GM12878 (cell line): ENCODE data around the gene PHF2. TPM values are rescaled to one million over a fixed set of nuclear protein-coding genes. Genes with fewer than 3 reads are reported as not detected.

Experiments
- ATAC-seq: fragments of 200-7000 bp; cut with Tn5 transposase; 3 replicates; pipeline ENCODE4 v1.9.1; 2020; ENCODE audit warnings: mild to moderate bottlenecking, moderate library complexity
- BruUV-seq: library from RNA; stranded (reverse); fragments of 400-500 nt; replicated peaks from 2 replicates; lab custom pipeline; 2021; lab: Mats Ljungman, UMichigan
- CTCF ChIA-PET: fragments of 300-600 bp; sonication (Branson Sonifier 250); formaldehyde crosslinking; extraction: SDS; loops from one replicate; lab custom pipeline; 2021; ENCODE audit warnings: inconsistent platforms; lab: Yijun Ruan, JAX
- POLR2A ChIA-PET: fragments of 350-600 bp; formaldehyde crosslinking; extraction: SDS; loops from one replicate; lab custom pipeline; 2021; ENCODE audit warnings: inconsistent platforms; lab: Charles Lee
- RAD21 ChIA-PET: fragments of 300-600 bp; sonication (Branson Sonifier 250); formaldehyde crosslinking; loops from one replicate; lab custom pipeline; 2023; ENCODE audit warnings: antibody characterized with exemption; ENCODE audit not compliant: unreplicated experiment; lab: Charles Lee
- SMC1A ChIA-PET: fragments of 300-600 bp; sonication (Branson Sonifier 250); formaldehyde crosslinking; loops from one replicate; lab custom pipeline; 2023; ENCODE audit not compliant: unreplicated experiment, uncharacterized antibody; lab: Charles Lee
- DNase-seq: peaks from one replicate; pipeline ENCODE4 v3.0.0-alpha.2; 2011; ENCODE audit warnings: low read depth, low spot score
- FAIRE-seq: peaks from 3 replicates; lab custom pipeline; 2011; peaks lifted over from hg19 to GRCh38; lab: Jason Lieb, UNC
- H2AFZ ChIP-seq: 2 replicates; pipeline ENCODE4 v1.6.0; 2011; ENCODE audit warnings: low read depth, low read length, control low read depth; ENCODE audit not compliant: control insufficient read depth
- H3K27ac ChIP-seq: 2 replicates; pipeline ENCODE4 v1.5.1; 2011; ENCODE audit warnings: control low read depth; ENCODE audit not compliant: control insufficient read depth, insufficient read depth
- H3K27me3 ChIP-seq, 2 experiments: replicated peaks in 1 of 2; 2 replicates each; pipeline versions ENCODE4 v1.6.0 to v1.6.1; 2011; ENCODE audit warnings: low read length in 1 of 2; ENCODE audit not compliant: control insufficient read depth in 2 of 2, insufficient read depth in 2 of 2
- H3K36me3 ChIP-seq, 2 experiments: 2 replicates each; pipeline ENCODE4 v1.5.1; 2011; ENCODE audit warnings: low read length in 1 of 2; ENCODE audit not compliant: control insufficient read depth in 2 of 2, insufficient read depth in 2 of 2
- H3K4me1 ChIP-seq: 2 replicates; pipeline ENCODE4 v1.6.1; 2011; ENCODE audit warnings: mild to moderate bottlenecking, low read length, moderate library complexity, mixed read lengths; ENCODE audit not compliant: control insufficient read depth, insufficient read depth
- H3K4me2 ChIP-seq: 2 replicates; pipeline ENCODE4 v1.6.0; 2011; ENCODE audit warnings: control low read depth; ENCODE audit not compliant: control insufficient read depth, insufficient read depth
- H3K4me3 ChIP-seq: fragments of 200-600 bp; sonication (generic); 2 replicates; pipeline ENCODE4 v1.5.1; 2016
- H3K79me2 ChIP-seq: 2 replicates; pipeline ENCODE4 v1.6.0; 2011; ENCODE audit warnings: low read length; ENCODE audit not compliant: control insufficient read depth, insufficient read depth
- H3K9ac ChIP-seq: 2 replicates; pipeline ENCODE4 v1.8.0; 2011; ENCODE audit warnings: low read length, control low read depth, mixed read lengths; ENCODE audit not compliant: control insufficient read depth, insufficient read depth
- H3K9me3 ChIP-seq: replicated peaks from 3 replicates; pipeline ENCODE4 v1.5.1; 2011; ENCODE audit warnings: mild to moderate bottlenecking, low read length; ENCODE audit not compliant: control insufficient read depth, insufficient read depth
- H4K20me1 ChIP-seq: 2 replicates; pipeline ENCODE4 v1.6.0; 2011; ENCODE audit not compliant: control insufficient read depth, insufficient read depth
- ATF7 ChIP-seq: fragments of 450-650 bp; IDR thresholded peaks from 2 replicates; pipeline ENCODE4 v1.6.1; 2016; ENCODE audit warnings: low read depth, mild to moderate bottlenecking
- BACH1 ChIP-seq: fragments of 450-650 bp; IDR thresholded peaks from 2 replicates; pipeline ENCODE4 v1.6.1; 2017; ENCODE audit warnings: mild to moderate bottlenecking, borderline replicate concordance
- FOS ChIP-seq: IDR thresholded peaks from 3 replicates; pipeline ENCODE4 v1.6.1; 2011; ENCODE audit warnings: borderline replicate concordance; ENCODE audit not compliant: insufficient read length; ENCODE audit errors: extremely low read depth
- HDAC2 ChIP-seq: fragments of 200-600 bp; sonication (generic); IDR thresholded peaks from 2 replicates; pipeline ENCODE4 v1.6.1; 2017
- MXI1 ChIP-seq: fragments of 150-350 bp; IDR thresholded peaks from 2 replicates; pipeline ENCODE4 v1.6.1; 2011; ENCODE audit warnings: low read depth, mild to moderate bottlenecking, inconsistent platforms, low read length, improper control_type of control experiment
- NRF1 ChIP-seq: conservative IDR thresholded peaks from 2 replicates; pipeline ENCODE4 v1.6.1; 2011; ENCODE audit warnings: mild to moderate bottlenecking, low read depth, low read length, improper control_type of control experiment
- TCF7 ChIP-seq: IDR thresholded peaks from 2 replicates; pipeline ENCODE4 v1.6.1; 2014; ENCODE audit warnings: antibody characterized with exemption, borderline replicate concordance
- WGBS: methylation state at CpG from one replicate; pipeline ENCODE4 v1.1.6; 2016; ENCODE audit warnings: low lambda C conversion rate; ENCODE audit not compliant: insufficient replicate concordance, insufficient coverage; ENCODE audit errors: missing lambda C conversion rate; 5-methylcytosine and 5-hydroxymethylcytosine counted together
- in situ Hi-C: fragments of 300-500 bp; cut with MboI; formaldehyde crosslinking; loops from 9 replicates; pipeline ENCODE4 v1.14.3; 2018; ENCODE audit warnings: mixed read lengths
- intact Hi-C: fragments of 100-400 bp; cut with micrococcal nuclease; formaldehyde crosslinking; loops from one replicate; pipeline ENCODE4 v1.14.2; 2022; ENCODE audit not compliant: unreplicated experiment
- polyA plus RNA-seq, 11 experiments: library from polyadenylated mRNA; depleted of rRNA in 4 of 11; unstranded in 6 of 11; stranded (reverse) in 5 of 11; fragments of >200 nt; fragmentation: Nextera tagmentation in 4 of 11; fragmentation: Illumina TruSeq in 1 of 11; extraction: Ambion mirVana in 4 of 11; extraction: Trizol in 1 of 11; gene quantifications; 1 replicate in 1 of 11; 2 replicates in 10 of 11; pipeline versions ENCODE4 v1.2.1 to v1.2.3, GENCODE V29; 2011 to 2016; ENCODE audit warnings: inconsistent platforms in 2 of 11, missing spikeins in 2 of 11, low read depth in 1 of 11
- total RNA-seq, 4 experiments: library from RNA; depleted of rRNA in 3 of 4; stranded (reverse); fragments of >200 nt in 3 of 4; fragmentation: Illumina TruSeq in 1 of 4; extraction: Trizol in 1 of 4; gene quantifications; 2 replicates each; pipeline versions ENCODE4 v1.2.1 to v1.2.3, GENCODE V29; 2013 to 2021

The PHF2 gene
- total and polyA plus RNA-seq, 10 of the 15 experiments (the other 5 are each of a cell fraction or from before 2014, with no cell fraction given) = 0.34 to 13.3 (median 5.5) TPM

GRCh38 chr9:93662952-93663572 lies 86.7 kb downstream of the PHF2 start:
- SMC1A ChIA-PET = no interaction called here
- H3K9ac ChIP-seq = no peak overlapping the region
- no peak overlapping the region for H3K27ac ChIP-seq
- H3K79me2 ChIP-seq = no peaks in the 10 kb centered on the region
- TF ChIP-seq BACH1 (no peak), HDAC2 (no peak), NRF1 (no peak), MXI1 (no peak), TCF7 (no peak), FOS (no peak)
- ATAC-seq (no peak), FAIRE-seq (no peak), DNase-seq (no peak)
- CTCF ChIA-PET = no interaction called here
- no peak overlapping the region for H3K4me2 ChIP-seq
- BruUV-seq = no TSS peak
- RAD21 ChIA-PET = no interaction called here
- H3K4me1 ChIP-seq = no peaks in the 10 kb centered on the region
- peaks cover 0 to 2% of the 10 kb centered on the region in 2 experiments; a peak in 2 of 4 replicates for H3K36me3 ChIP-seq
- intact Hi-C loops (no loop called here), in situ Hi-C loops (no loop called here)
- no peaks in the 10 kb centered on the region for H4K20me1 ChIP-seq
- WGBS = 90% methylated on average over 9 of the region's 9 CpGs
- POLR2A ChIA-PET = no interaction called here
- no peak overlapping the region for H2AFZ ChIP-seq
- no peaks in the 10 kb centered on the region for H3K27me3 ChIP-seq
- no peak overlapping the region for H3K4me3 ChIP-seq
- no peaks in the 10 kb centered on the region for H3K9me3 ChIP-seq

DNA sequence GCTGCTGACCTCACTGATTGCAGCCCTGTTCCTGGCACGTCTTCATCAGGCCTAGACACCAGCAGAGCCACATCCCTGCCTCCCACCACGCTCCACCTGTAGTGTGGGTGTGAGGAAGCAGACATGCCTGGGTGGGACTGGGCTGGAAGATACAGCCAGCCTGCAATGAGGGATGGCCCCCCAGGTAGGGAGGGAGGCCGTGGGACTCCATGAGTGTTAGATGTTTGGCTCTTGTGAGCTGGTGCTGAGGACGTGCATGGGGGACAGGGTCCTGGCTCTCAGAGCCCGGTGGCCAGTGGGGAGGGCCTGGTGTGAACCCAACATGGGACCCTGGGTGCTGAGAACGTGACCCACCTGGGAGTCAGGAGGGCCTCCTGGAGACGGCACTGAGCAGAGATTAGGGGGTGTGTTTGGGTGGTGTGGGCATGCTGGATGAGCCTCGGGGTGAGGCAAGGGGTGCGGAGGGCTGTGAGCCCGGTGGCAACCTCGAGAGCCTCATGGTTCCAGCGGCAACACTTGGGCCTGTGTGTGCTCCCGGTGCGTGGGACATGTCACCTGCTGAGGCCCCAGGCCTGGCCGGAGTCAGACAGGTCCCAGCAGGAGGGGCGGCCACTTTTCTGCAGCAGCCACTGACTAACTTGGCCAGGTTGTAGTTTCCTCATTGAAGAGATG lies 87.6 kb downstream of the PHF2 start:
- H2AFZ ChIP-seq = no peak overlapping the region
- in situ Hi-C loops (no loop called here), intact Hi-C loops (no loop called here)
- H3K4me1 ChIP-seq = no peaks in the 10 kb centered on the region
- CTCF ChIA-PET = no interaction called here
- peaks cover 0 to 2% of the 10 kb centered on the region in 2 experiments; a peak in 1 of 4 replicates for H3K36me3 ChIP-seq
- no peak overlapping the region for H3K4me2 ChIP-seq
- H3K4me3 ChIP-seq = no peak overlapping the region
- SMC1A ChIA-PET = no interaction called here
- POLR2A ChIA-PET = no interaction called here
- H4K20me1 ChIP-seq = no peaks in the 10 kb centered on the region
- FAIRE-seq (no peak), ATAC-seq (no peak), DNase-seq (no peak)
- H3K79me2 ChIP-seq = no peaks in the 10 kb centered on the region
- BruUV-seq = no TSS peak
- TF ChIP-seq ATF7 = no peak
- WGBS = 80% methylated on average over 15 of the region's 16 CpGs
- no peaks in the 10 kb centered on the region for H3K27me3 ChIP-seq
- no peak overlapping the region for H3K9ac ChIP-seq
- RAD21 ChIA-PET = no interaction called here
- H3K9me3 ChIP-seq = no peaks in the 10 kb centered on the region
- H3K27ac ChIP-seq = no peak overlapping the region
